Stimulated activated CD4-positive, alpha-beta T cell treated with anti-CD3 and anti-CD28 coated beads, Interleukin-1b, Interleukin-23, amount 100 ng/mL, for 24 hours (primary cell): ENCODE measurements around the gene SPA17.

Experiments used
- DNase-seq, 4 experiments: peaks; one replicate each; pipeline ENCODE4 v3.0.0-alpha.2; 2020; ENCODE audit warnings: low read depth in 4 of 4, low spot score in 1 of 4

SPA17 gene

DNA sequence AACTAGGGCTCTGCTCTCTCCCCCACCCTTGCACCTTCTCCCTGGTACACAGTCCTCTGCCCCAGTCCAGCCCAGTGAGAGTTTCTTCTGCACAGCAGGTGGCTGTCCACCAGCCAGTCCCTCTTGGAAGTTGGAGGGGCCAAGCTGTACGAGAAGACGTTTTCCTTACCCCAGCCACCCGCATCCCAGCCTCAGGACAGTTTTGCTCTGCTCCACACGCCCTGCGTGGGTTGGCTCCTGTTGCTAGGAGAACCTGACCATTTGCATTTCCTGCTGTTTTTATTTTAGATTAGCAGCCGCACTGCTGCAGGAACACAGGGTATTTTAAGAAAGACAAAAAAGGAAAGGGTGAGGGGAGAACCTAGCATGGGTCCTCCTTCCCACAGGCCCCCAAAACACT, 48.5 kb downstream of the SPA17 start:
- DNase-seq = no peak

DNA sequence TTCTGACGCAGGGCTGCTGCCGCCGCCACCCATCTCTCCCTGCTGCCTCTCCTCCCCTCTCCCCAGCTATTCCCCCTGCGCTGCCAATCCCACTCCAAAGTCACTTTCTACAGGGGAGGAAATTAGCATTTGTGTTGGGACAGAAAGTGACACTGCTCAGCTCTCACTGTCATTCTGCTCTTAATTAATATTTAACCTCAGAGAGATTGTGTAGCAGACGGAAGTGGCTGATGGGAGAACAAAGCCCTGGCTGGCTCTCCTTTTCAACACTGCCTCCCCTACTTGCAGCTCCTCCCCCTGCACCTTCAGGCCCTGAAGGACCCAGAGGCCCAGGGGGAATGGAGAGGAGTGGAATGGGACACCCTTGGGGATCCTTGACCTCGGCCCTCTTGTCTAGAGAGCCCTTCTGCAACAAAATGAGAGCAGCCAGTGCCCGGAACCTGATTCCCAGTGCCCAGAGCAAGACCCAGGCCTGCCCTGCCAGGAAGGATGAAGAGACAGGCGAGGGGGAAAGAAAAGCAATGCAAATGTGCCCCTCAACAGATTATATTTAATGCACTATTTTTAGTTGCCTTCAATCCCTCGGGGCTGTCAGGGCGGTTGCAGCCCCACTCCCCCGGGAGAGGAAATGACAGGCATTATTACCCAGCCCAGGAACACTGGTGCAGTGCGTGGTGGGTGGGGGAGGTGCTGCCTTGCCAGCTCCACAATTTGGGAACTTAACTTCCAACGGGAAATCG, 51.4 kb downstream of the SPA17 start:
- no peak for DNase-seq

DNA sequence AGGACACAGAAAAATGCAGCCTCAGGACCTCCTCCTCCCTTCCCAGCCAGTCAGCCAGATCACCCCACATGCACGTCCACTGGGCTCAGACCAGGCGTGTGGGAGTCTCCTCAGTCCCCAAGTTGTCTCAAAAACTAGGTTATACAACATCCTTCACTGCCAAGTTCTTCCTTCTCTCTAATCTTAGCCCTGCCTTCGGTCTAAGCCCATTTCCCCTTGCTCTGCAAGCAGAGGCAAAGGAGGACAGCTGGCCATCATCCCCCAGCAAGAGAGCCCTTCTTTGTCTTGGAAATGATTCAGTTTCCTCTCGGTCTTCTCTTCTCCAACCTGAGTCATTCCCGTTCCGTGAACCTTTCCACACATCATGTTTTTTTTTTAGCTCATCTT, 52.0 kb downstream of the SPA17 start:
- DNase-seq = no peak

DNA sequence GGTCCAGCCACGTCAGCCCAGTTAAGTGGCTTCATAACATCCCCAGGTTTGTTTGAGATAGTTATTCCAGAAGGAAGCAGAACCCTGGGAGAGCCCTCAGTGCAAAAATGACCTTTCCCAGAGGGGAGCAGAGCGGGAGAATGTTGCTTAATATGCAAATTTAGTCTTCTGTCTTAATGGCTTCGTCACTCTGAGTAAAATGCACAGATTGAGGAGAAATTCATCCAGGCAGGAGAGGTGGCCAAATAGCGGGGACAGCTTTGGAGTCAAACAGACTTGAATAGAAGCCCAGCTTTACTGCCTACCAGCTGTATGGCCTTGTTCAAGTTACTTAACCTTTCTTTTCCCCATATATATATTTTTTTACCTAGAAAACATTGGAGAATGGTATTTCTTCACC, 53.8 kb downstream of the SPA17 start:
- DNase-seq = no peak

DNA sequence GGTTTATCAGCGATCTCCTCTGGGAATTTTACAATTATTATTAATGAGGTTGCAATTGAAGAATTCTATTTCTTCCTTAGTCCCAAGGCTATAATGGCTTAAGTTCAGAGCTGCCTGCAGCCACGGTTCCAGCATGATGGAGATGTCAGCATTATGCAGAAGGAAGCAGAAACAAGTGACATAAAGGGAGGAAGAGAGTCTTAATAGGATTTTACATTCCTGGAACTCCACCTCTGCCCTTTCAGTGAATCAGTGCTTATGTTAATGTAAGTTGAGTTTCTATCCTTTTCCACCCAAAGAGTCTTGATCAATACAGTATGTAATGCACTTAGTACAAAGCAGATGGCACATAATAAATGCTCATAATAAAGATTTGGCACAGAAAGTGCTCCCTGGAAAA, 54.4 kb downstream of the SPA17 start:
- DNase-seq = no peak

DNA sequence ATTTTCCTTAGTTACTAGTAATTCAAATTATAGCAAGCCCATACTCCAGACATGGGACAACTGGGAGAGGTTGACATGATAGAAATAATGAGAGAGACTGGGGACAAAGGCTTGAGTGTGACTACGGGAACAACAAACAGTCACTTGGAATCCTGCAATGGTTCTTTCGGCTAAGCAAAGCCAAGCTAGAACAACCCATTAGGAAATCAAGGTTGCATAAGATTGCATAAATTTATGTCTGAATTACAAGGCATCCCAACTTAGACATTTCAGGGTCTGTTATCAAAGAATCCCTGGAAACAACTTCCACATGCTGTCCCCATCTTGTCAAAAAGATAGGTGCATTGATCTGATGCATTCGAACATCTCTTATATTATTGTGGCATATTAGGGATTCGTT, 55.9 kb downstream of the SPA17 start:
- no peak for DNase-seq

DNA sequence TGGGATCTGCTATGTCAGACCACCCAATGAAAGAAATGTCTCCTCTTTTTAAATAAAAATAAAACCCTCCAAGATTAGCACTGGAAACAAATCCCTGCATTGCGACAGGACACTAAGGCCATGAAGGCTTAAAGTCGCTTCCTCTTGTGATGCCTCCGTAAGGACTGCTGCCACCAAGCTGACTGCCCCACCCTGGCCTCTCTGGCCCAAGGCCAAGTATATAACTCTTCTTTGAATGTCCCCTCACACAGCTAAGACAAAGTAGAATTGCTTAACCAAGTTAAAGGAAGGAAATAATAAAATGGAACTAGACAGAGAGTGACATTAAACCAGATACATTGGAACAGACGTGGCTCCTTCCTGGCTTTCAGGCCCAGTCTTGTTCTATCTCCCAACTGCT, 58.5 kb downstream of the SPA17 start:
- DNase-seq = no peak

DNA sequence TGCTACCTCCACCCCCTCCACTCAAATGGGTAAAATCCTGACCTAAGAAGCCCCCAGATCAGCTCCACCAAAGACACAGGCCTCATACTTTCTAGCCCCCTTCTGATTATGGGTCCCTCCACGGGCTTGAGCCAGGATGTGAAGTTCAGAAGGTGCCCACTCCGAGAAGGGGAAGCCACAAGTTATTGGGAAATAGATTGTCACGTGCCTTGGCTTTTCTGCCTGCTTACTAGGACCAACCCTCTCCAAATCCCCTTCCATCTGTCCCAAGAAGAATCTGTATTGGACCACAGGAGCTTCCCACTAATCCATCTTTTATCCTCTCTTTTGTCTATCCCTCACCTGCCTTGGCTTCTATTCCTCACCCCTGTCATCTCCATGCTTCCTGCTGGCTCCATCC, 63.0 kb downstream of the SPA17 start:
- no peak for DNase-seq

DNA sequence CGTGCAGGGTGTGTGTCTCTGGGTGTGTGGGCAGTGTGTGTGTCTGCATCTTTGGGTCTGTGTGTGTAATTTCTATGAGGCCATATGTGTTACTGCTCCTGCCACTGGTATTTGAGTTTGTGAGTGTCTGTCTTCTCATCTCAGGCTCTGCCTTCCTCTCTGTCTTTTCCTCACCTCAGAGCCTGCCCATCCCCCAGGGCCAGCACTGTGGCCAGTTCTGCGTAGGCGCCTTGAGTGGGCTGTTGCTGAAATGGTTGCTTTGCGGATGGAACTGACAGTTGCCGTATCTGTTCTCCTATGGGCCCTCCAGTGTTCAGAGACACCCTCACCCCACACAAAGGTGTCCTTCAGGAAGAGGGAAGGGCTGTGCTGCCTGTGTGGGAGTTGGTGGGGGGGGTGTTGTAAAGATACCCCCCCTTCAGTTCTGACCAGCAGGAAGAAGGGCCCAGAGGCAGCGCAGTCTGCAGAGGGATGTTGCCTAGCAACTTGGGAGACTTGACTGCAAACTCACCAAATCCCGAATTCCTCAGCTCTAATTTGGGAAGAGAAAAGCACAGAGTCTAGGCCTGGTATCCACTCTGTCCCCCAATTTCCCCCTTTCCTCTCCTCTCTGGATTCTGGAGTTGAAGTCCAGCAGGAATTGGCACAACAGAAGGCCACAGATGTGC, 64.1 kb downstream of the SPA17 start:
- DNase-seq = no peak

DNA sequence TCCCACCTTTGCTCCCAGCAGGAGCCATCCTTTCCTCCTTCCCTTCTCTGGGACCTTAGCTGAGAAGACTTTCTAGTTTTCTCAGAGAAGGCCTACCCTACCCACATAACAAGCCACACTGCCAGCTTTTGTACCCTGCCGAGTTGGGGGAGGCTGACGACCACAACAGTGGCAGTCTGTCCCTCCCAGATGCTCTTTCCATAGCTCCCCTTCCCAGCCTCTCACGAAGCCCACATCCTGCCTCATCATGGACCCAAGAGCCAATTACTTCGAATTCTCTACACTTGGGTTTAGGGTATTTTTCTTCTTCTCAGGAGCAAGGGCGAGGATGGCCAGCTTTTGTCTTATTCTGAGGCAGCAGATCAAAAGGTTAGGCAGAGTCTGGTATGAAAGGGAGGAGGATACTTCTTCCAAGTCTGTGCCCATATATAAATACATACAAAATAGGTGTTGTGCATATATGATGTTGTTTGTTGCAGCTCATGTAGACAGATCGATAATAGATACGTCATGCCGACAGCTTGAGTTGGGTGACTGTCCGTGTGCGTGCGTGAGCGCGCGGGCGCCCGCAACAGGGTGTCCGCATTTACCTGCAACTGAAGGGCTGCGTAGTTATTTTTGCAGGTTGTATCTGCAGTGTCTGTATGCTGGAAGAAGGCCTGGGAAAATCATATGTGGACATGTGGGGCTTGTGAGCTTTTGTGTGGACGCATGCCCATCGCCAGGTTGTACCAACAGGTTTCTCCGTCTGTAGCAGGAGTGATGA, 65.2 kb downstream of the SPA17 start:
- DNase-seq = no peak

DNA sequence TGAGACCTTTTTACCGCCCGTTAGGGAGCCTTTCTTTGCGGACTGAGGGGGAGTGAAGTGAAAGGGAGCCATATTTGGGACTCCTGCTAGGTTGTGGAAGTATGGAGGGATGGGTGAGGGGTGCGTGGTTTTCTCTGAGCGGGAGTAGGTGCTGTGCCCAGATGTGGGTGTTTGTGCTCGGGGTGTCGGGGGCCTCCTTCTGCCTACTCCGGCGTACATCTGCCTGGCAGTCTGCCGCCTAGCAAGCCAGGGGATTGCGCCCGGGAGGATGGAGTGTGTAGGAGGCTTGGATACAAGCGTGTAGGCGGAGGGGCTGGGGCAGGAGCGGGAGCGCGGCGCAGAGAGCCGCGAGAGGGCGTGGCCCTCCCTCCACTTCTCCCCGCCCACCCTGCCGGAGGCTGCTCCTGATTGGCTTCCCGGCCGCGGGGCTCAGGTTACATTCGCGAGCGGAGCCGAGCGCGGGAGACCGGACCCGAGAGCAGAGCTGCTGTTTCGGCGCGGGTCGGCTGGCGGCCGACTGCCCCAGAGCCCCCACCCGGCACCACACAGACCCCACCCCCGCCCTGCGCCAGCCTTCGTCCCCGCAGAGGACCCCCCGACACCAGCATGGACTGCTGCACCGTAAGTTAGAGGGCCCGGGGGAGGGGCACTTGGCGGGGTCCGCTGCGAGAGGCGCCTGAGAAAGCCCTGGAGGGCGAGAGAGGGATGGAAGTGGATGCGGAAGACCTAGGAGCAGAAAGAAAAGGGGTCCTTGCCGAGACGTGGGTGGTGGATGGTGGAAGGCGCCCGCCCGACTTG, 66.0 kb downstream of the SPA17 start, which contains the start of gene NRGN:
Gene NRGN, plus strand, starts transcription at position 464 of the 798 bp plus-strand sequence. Its CDS starts 143 bp downstream, at position 607.
- peak; percentile 47 to 81 (median 70) for DNase-seq

DNA sequence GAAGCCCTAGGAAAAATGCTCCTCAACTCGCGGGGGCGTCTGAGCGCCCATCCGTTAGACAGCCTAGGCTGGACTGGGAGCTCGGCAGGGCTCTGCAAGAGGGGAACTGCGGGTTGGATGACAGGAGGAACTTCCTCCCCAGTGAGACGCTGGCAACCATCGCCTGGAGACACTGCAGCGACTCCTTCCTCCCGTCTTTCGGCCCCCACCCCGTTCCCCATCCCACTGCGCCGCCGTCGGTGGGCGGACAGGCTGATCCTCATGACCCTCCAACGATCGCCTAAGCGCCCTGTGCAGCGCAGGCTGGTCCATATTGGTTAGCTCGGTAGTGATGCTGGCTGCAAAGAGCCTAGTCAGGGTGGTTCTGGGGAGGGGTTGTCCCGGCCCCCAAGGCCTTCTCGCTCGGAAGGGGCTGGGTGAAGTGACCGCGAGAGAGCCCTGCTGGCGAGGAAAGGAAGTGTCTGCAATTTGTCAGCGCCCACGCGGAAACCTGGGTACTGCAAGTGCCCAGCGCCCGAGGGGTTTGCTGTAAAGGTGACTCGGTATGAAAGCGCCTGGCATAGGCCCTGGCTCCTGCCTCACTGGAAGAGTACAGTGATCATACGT, 66.7 kb downstream of the SPA17 start:
- peak in 2 of 4 experiments; percentile 31 to 52 for DNase-seq

DNA sequence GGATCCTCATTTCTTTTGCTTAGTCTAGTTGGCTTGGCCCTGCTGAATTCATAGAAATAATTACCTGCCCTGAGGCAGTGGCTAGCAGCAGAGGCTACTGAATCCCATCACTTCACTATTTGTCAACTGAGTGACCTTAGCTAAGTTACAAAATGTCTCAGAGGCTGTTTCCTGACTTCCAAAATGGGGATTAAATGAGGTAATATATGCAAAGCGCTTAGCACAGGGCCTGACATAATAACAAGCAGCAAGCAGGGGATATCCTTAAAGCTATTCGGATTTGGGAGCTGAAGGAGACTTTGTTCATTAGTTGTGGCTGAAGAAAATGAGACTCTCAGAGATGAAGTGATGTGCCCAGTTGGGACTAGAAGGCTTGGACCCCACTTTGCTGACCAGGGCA, 68.9 kb downstream of the SPA17 start:
- no peak for DNase-seq

DNA sequence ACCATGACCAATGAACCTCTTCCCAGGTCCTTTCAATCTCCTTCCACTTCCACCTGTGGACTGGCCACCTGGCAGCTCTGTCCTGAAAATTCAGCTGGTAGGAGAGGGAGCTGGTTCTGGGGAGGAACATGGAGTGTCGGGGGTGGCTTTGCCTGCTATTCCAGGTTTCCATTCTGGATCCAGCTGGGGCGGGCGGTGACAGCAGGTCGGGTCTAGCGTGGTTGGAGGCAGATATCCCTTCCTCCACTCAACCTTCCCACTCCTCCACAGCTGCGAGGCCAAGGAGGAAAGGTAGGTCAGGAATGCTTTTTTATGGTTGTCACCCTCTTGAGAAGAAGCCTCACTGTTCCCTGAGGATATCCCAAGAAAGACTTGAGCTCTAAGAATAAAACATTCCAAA, 69.3 kb downstream of the SPA17 start:
- no peak for DNase-seq

DNA sequence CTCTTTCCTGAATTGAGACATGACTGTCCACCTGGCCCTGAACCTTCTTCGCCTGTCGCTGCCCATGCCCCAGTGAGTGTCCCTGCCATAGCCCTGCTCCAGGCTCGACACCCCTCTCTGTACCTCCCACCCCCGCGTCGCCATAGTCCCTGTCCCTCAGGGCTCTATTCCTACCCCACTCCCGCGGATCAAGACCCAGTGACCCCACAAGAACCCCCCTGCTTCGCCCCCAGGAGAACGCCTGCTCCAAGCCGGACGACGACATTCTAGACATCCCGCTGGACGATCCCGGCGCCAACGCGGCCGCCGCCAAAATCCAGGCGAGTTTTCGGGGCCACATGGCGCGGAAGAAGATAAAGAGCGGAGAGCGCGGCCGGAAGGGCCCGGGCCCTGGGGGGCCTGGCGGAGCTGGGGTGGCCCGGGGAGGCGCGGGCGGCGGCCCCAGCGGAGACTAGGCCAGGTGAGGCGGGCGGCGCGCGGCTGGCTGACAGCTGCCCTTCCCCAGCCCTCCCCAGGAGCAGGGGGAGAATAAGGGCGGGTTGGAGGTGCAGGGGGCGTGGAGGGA, 71.6 kb downstream of the SPA17 start:
- no peak for DNase-seq

DNA sequence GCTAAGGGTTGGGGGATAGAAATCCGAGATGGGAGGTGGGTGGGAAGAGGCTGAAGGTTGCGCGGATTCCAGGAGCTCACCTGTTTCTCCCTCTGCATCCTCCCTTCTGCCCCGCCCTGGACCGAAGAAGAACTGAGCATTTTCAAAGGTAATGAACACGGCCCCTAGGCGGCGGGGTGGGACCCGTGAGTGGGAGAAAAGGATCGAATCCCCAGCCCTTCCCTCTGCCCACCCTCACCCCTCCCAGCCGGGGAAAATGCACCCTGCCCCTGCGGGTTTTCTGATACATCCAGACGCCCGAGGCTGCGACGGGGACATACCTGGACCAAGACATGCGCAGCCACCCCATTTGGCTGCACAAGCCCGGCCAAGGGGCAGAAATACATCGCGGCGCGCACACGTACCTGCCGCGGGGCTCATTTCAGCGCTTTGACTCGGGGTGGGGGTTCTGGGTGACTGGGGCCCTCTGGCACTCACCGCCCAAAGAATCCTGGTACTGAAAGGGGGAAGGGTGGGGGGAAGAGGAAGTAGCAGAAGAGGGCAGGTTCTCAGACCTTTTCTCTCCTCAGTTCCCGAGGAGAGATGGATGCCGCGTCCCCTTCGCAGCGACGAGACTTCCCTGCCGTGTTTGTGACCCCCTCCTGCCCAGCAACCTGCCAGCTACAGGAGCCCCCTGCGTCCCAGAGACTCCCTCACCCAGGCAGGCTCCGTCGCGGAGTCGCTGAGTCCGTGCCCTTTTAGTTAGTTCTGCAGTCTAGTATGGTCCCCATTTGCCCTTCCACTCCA, 72.3 kb downstream of the SPA17 start:
- no peak for DNase-seq

DNA sequence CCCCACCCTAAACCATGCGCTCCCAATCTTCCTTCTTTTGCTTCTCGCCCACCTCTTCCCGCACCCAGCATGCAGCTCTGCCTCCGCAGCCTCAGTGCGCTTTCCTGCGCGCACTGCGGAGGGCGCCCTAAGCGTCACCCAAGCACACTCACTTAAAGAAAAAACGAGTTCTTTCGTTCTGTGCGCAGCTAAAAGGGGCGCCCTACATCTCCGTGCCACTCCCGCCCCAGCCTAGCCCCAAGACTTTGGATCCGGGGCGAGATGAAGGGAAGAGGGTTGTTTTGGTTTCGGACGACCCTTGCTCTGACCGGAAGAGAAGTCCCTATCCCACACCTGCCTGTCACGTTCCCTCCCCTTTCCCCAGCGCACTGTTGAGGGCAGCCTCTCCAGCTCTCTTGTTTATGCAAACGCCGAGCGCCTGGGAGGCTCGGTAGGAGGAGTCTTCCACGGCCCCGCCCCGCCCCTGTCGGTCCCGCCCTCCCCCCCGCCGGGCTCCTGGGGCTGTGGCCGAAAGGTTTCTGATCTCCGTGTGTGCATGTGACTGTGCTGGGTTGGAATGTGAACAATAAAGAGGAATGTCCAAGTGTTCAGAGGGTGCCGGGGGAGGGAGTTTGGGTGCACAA, 73.0 kb downstream of the SPA17 start:
- DNase-seq = peak; percentile 47 to 65 (median 57)
